Vagina (tissue), 2 donors: Measurements from ENCODE around the gene CLCNKA. TPM values are rescaled to one million over a fixed set of nuclear protein-coding genes. Genes with fewer than 3 reads are reported as not detected.

Experiments
- DNase-seq, 2 donors: peaks; one replicate each; pipeline ENCODE4 v3.0.0-alpha.2; 2017; ENCODE audit errors: extremely low spot score in 2 of 2
- H3K27ac ChIP-seq: fragments of 200-600 bp; sonication (generic); one replicate; pipeline ENCODE4 v1.5.1; 2019
- H3K27me3 ChIP-seq: fragments of 200-600 bp; sonication (generic); one replicate; pipeline ENCODE4 v1.5.1; 2019
- H3K36me3 ChIP-seq, 2 donors: fragments of 200-600 bp; sonication (generic); one replicate each; pipeline ENCODE4 v1.5.1; 2017 to 2019
- H3K4me1 ChIP-seq: fragments of 200-600 bp; sonication (generic); one replicate; pipeline ENCODE4 v1.5.1; 2019
- H3K4me3 ChIP-seq, 2 donors: fragments of 200-600 bp; sonication (generic); 1 replicate in 1 of 2; 2 replicates in 1 of 2; pipeline ENCODE4 v1.5.1; 2016 to 2019
- H3K9me3 ChIP-seq: fragments of 200-600 bp; sonication (generic); one replicate; pipeline ENCODE4 v1.5.1; 2019
- CTCF ChIP-seq, 3 experiments: fragments of 450-650 bp in 2 of 3; fragments of 200-600 bp in 1 of 3; sonication (generic) in 1 of 3; IDR thresholded peaks; one replicate each; pipeline ENCODE4 v1.5.1; 2017 to 2019; ENCODE audit warnings: antibody characterized with exemption in 3 of 3, mild to moderate bottlenecking in 2 of 3, moderate library complexity in 2 of 3
- POLR2A ChIP-seq, 2 donors: fragments of 450-650 bp; IDR thresholded peaks; one replicate each; pipeline ENCODE4 v1.6.1; 2017; ENCODE audit warnings: antibody characterized with exemption in 2 of 2, mild to moderate bottlenecking in 2 of 2, moderate library complexity in 2 of 2
- POLR2AphosphoS5 ChIP-seq, 2 donors: sonication (generic); formaldehyde crosslinking; IDR thresholded peaks; one replicate each; pipeline ENCODE4 v1.9.0; 2017; ENCODE audit warnings: antibody characterized with exemption in 2 of 2, mild to moderate bottlenecking in 2 of 2, low read depth in 1 of 2; ENCODE audit not compliant: insufficient read depth in 1 of 2
- intact Hi-C: fragments of 100-400 bp; cut with DNase I; formaldehyde crosslinking; loops from one replicate; pipeline ENCODE4 v1.15.1; 2023
- total RNA-seq: library from RNA; depleted of rRNA; stranded (reverse); fragments of >200 nt; gene quantifications from one replicate; pipeline ENCODE4 v1.2.3, GENCODE V29; 2016

The CLCNKA gene
- total RNA-seq, 1 donor from 2014 or later = 0.25 TPM

GRCh38 chr1:15992582-15993500 lies 29.0 kb upstream of the CLCNKA start:
- TF ChIP-seq CTCF (IDR thresholded peaks at IDR 0.05) = no peak
- TF ChIP-seq POLR2A (IDR thresholded peaks at IDR 0.05) = no peak
- no peak for TF ChIP-seq POLR2AphosphoS5 (IDR thresholded peaks at IDR 0.05; ENCODE audit: insufficient read depth in 1 of 2, low read depth in 1 of 2)
- no peak overlapping the region for H3K27ac ChIP-seq
- no peaks in the 10 kb centered on the region for H3K36me3 ChIP-seq
- no peaks in the 10 kb centered on the region for H3K9me3 ChIP-seq
- no peak overlapping the region for H3K4me3 ChIP-seq
- intact Hi-C loops = loop anchor here (5.0 kb wide), 1 partner anchor 181 kb away; no protein-coding TSS in a partner anchor
- H3K4me1 ChIP-seq = no peaks in the 10 kb centered on the region
- DNase-seq = no peak
- H3K27me3 ChIP-seq = no peaks in the 10 kb centered on the region

- H3K4me3 ChIP-seq = no peak overlapping the region
- intact Hi-C loops = loop anchor here (5.0 kb wide), 1 partner anchor 181 kb away; no protein-coding TSS in a partner anchor
- H3K27me3 ChIP-seq = no peaks in the 10 kb centered on the region
- no peaks in the 10 kb centered on the region for H3K4me1 ChIP-seq
- H3K9me3 ChIP-seq = no peaks in the 10 kb centered on the region
- H3K36me3 ChIP-seq = no peaks in the 10 kb centered on the region
- TF ChIP-seq CTCF (IDR thresholded peaks at IDR 0.05) = no peak
- TF ChIP-seq POLR2A (IDR thresholded peaks at IDR 0.05) = no peak
- TF ChIP-seq POLR2AphosphoS5 (IDR thresholded peaks at IDR 0.05; ENCODE audit: insufficient read depth in 1 of 2, low read depth in 1 of 2) = no peak
- DNase-seq = no peak
- no peak overlapping the region for H3K27ac ChIP-seq
Observed at GRCh38 chr1:15993666-15994065, 28.2 kb upstream of the CLCNKA start.

GRCh38 chr1:15994081-15994480 lies 27.8 kb upstream of the CLCNKA start:
- no peak for DNase-seq
- no peak overlapping the region for H3K27ac ChIP-seq
- no peaks in the 10 kb centered on the region for H3K9me3 ChIP-seq
- no peak overlapping the region for H3K4me3 ChIP-seq
- no peaks in the 10 kb centered on the region for H3K4me1 ChIP-seq
- TF ChIP-seq CTCF (IDR thresholded peaks at IDR 0.05) (no peak), POLR2AphosphoS5 (IDR thresholded peaks at IDR 0.05; ENCODE audit: insufficient read depth in 1 of 2, low read depth in 1 of 2) (no peak), POLR2A (IDR thresholded peaks at IDR 0.05) (no peak)
- no peaks in the 10 kb centered on the region for H3K36me3 ChIP-seq
- intact Hi-C loops = loop anchor here (5.0 kb wide), 1 partner anchor 182 kb away; no protein-coding TSS in a partner anchor
- H3K27me3 ChIP-seq = no peaks in the 10 kb centered on the region

GRCh38 chr1:15994590-15995351 lies 27.1 kb upstream of the CLCNKA start:
- no peaks in the 10 kb centered on the region for H3K27me3 ChIP-seq
- intact Hi-C loops = loop anchor here (5.0 kb wide), 1 partner anchor 182 kb away; no protein-coding TSS in a partner anchor
- no peak for DNase-seq
- H3K4me3 ChIP-seq = no peak overlapping the region
- no peaks in the 10 kb centered on the region for H3K4me1 ChIP-seq
- no peaks in the 10 kb centered on the region for H3K9me3 ChIP-seq
- no peak overlapping the region for H3K27ac ChIP-seq
- TF ChIP-seq POLR2AphosphoS5 (IDR thresholded peaks at IDR 0.05; ENCODE audit: insufficient read depth in 1 of 2, low read depth in 1 of 2) (no peak), CTCF (IDR thresholded peaks at IDR 0.05) (peak; percentile 72 to 83 (median 77)), POLR2A (IDR thresholded peaks at IDR 0.05) (no peak)
- no peaks in the 10 kb centered on the region for H3K36me3 ChIP-seq
